Measurements from ENCODE around the gene MRPS31. TPM values are rescaled to one million over a fixed set of nuclear protein-coding genes. Genes with fewer than 3 reads are reported as not detected.

The MRPS31 gene
- total RNA-seq, 1 donor from 2014 or later, result 61.5 TPM

DNA sequence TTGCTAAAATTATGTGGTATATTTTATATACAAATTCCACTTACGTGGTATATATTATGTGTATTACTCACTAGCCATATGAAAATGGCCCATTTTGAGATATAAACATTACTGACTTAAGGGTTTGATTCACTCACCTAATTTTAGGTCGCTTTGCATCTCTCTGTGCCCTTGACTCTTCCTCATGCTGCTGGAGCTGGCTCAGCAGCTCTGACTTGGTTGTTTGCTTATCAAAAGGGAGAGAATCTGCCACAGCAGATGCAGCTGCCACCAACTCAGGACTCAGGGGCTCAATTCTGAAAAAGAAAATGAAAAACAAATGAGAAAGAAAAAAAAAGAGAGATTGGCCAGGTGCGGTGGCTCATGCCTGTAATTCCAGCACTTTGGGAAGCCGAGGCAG, 12.2 kb downstream of the MRPS31 start:
- Histone ChIP-seq H3K4me1 (no peaks in the 10 kb centered on the region), H3K27ac (no peak overlapping the region), H3K9me3 (ENCODE audit: low read depth) (no peaks in the 10 kb centered on the region), H3K79me2 (ENCODE audit: low read depth) (no peaks in the 10 kb centered on the region), H3F3A (ENCODE audit: low read depth) (peaks cover 4% of the 10 kb centered on the region), H3K4me3 (no peak overlapping the region), H2AFZ (replicated peaks) (no peak overlapping the region), H3K36me3 (peaks cover 17% of the 10 kb centered on the region), H3K4me2 (no peak overlapping the region), H3K27me3 (no peaks in the 10 kb centered on the region), H4K20me1 (ENCODE audit: low read depth) (peaks cover under 1% of the 10 kb centered on the region), H3K9ac (no peak overlapping the region)
- H3K9me3 Mint-ChIP-seq, result no peaks in the 10 kb centered on the region
- no peaks in the 10 kb centered on the region for H3K4me1 Mint-ChIP-seq
- DNase-seq (ENCODE audit: low spot score), result no peak
- no peak overlapping the region for H3K27ac Mint-ChIP-seq
- H3K4me3 Mint-ChIP-seq, result no peak overlapping the region
- no peaks in the 10 kb centered on the region for H3K27me3 Mint-ChIP-seq (ENCODE audit: insufficient read depth, low read depth)
- TF ChIP-seq EZH2 (IDR thresholded peaks at IDR 0.05), result no peak
- no peak for TF ChIP-seq EZH2phosphoT487 (IDR thresholded peaks at IDR 0.05)
- TF ChIP-seq, protein P1, sequence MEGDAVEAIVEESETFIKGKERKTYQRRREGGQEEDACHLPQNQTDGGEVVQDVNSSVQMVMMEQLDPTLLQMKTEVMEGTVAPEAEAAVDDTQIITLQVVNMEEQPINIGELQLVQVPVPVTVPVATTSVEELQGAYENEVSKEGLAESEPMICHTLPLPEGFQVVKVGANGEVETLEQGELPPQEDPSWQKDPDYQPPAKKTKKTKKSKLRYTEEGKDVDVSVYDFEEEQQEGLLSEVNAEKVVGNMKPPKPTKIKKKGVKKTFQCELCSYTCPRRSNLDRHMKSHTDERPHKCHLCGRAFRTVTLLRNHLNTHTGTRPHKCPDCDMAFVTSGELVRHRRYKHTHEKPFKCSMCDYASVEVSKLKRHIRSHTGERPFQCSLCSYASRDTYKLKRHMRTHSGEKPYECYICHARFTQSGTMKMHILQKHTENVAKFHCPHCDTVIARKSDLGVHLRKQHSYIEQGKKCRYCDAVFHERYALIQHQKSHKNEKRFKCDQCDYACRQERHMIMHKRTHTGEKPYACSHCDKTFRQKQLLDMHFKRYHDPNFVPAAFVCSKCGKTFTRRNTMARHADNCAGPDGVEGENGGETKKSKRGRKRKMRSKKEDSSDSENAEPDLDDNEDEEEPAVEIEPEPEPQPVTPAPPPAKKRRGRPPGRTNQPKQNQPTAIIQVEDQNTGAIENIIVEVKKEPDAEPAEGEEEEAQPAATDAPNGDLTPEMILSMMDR (IDR thresholded peaks at IDR 0.05), result no peak
- H3K36me3 Mint-ChIP-seq, result peaks cover 7% of the 10 kb centered on the region

DNA sequence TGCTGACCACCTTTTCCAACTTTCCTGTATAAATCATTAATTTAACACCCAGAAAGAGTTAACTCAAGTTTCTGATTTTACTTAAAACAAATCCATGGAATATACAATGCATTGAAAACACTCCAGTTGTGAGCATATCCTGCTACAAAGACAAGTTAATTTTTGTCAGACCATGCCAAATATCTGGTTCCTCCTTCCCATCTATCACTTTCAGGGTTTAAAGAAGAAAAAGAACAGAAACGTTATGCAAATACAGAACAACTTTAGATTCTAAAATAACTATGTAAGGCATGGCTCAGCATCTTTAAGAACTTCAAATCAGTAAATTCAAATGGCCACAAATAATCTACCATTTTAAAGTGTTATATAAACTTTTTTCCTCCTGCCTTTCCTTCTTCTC, 14.9 kb downstream of the MRPS31 start:
- H3K36me3 ChIP-seq, result peaks cover 12% of the 10 kb centered on the region
- no peak for DNase-seq (ENCODE audit: low spot score)
- peaks cover 4% of the 10 kb centered on the region for H3F3A ChIP-seq (ENCODE audit: low read depth)
- Mint-ChIP-seq H3K4me3 (no peak overlapping the region), H3K27me3 (ENCODE audit: insufficient read depth, low read depth) (no peaks in the 10 kb centered on the region), H3K27ac (no peak overlapping the region), H3K4me1 (no peaks in the 10 kb centered on the region), H3K9me3 (no peaks in the 10 kb centered on the region), H3K36me3 (peaks cover 13% of the 10 kb centered on the region)
- H3K4me3 ChIP-seq, result no peak overlapping the region
- no peak overlapping the region for H3K27ac ChIP-seq
- H4K20me1 ChIP-seq (ENCODE audit: low read depth), result no peaks in the 10 kb centered on the region
- H3K79me2 ChIP-seq (ENCODE audit: low read depth), result no peaks in the 10 kb centered on the region
- H2AFZ ChIP-seq (replicated peaks), result no peak overlapping the region
- H3K4me1 ChIP-seq, result no peaks in the 10 kb centered on the region
- no peaks in the 10 kb centered on the region for H3K27me3 ChIP-seq
- TF ChIP-seq EZH2phosphoT487 (IDR thresholded peaks at IDR 0.05) (no peak), EZH2 (IDR thresholded peaks at IDR 0.05) (no peak)
- TF ChIP-seq, protein P1 (IDR thresholded peaks at IDR 0.05), result no peak
- H3K9me3 ChIP-seq (ENCODE audit: low read depth), result no peaks in the 10 kb centered on the region
- H3K9ac ChIP-seq, result no peak overlapping the region
- no peak overlapping the region for H3K4me2 ChIP-seq

DNA sequence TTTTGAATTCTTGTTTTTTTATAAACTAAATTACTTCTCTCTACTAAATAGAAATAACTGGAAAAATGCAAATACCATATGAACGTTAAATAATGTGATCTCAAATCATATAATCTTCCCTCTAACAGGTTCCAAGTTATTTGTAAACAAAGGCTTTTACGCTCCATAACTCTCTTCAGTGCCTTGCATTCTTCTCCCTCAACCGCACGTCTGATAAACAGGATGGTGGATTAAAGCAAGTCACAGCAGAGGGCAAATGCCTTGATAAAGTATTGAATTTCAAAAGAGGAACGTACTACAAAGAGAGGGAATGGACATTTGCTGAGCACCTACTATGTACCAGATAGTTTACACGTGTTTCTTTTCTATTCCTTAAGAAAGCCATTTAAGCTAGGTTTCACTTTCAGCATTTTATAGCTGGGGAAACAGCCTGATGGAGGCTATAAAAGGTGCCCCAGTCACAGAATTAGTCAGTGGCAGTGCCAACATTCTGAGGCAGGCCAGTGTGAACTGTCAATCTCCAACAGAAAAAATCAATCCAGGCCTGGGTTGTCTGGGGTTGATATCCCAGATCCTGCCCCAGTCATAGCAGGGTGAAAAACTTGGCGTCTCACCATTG, 15.8 kb downstream of the MRPS31 start:
- H3K9me3 ChIP-seq (ENCODE audit: low read depth), result no peaks in the 10 kb centered on the region

More for the DNA sequence above, 15.8 kb downstream of the MRPS31 start:
- Histone ChIP-seq H3K27ac (no peak overlapping the region), H3K4me1 (no peaks in the 10 kb centered on the region), H3K4me3 (no peak overlapping the region), H4K20me1 (ENCODE audit: low read depth) (no peaks in the 10 kb centered on the region), H3F3A (ENCODE audit: low read depth) (peaks cover 4% of the 10 kb centered on the region), H2AFZ (replicated peaks) (no peak overlapping the region), H3K36me3 (peaks cover 12% of the 10 kb centered on the region), H3K9ac (no peak overlapping the region), H3K4me2 (no peak overlapping the region), H3K27me3 (no peaks in the 10 kb centered on the region), H3K79me2 (ENCODE audit: low read depth) (no peaks in the 10 kb centered on the region)
- Mint-ChIP-seq H3K27ac (no peak overlapping the region), H3K9me3 (no peaks in the 10 kb centered on the region), H3K36me3 (peaks cover 13% of the 10 kb centered on the region), H3K4me3 (no peak overlapping the region), H3K27me3 (ENCODE audit: insufficient read depth, low read depth) (no peaks in the 10 kb centered on the region), H3K4me1 (no peaks in the 10 kb centered on the region)
- TF ChIP-seq EZH2phosphoT487 (IDR thresholded peaks at IDR 0.05) (no peak), EZH2 (IDR thresholded peaks at IDR 0.05) (no peak)
- TF ChIP-seq, protein P1 (IDR thresholded peaks at IDR 0.05), result no peak
- no peak for DNase-seq (ENCODE audit: low spot score)
